ENCODE data around the gene PRDM7. TPM values are rescaled to one million over a fixed set of nuclear protein-coding genes. Genes with fewer than 3 reads are reported as not detected.

Gene PRDM7
- polyA plus RNA-seq, 1 donor from 2014 or later: not detected

- Histone ChIP-seq H3F3A (ENCODE audit: insufficient read depth, low read length, poor library complexity, severe bottlenecking) (no peaks in the 10 kb centered on the region), H3K27me3 (ENCODE audit: insufficient read depth, low read depth, low read length) (no peaks in the 10 kb centered on the region), H2AFZ (ENCODE audit: low read depth, low read length) (no peak overlapping the region), H4K20me1 (ENCODE audit: insufficient read depth) (no peaks in the 10 kb centered on the region), H3K36me3 (ENCODE audit: insufficient read depth, low read length) (no peaks in the 10 kb centered on the region), H3K9me2 (ENCODE audit: insufficient read depth, low read length) (no peaks in the 10 kb centered on the region), H3K79me2 (replicated peaks; ENCODE audit: insufficient read depth, low read length) (no peaks in the 10 kb centered on the region), H3K27ac (ENCODE audit: low read length) (no peak overlapping the region), H3K9ac (ENCODE audit: low read length) (no peak overlapping the region), H3K4me3 (ENCODE audit: low read length) (no peak overlapping the region), H3K9me3 (ENCODE audit: low read length) (peaks cover 11% of the 10 kb centered on the region), H3K4me2 (ENCODE audit: low read length) (no peak overlapping the region)
- TF ChIP-seq, protein P1, sequence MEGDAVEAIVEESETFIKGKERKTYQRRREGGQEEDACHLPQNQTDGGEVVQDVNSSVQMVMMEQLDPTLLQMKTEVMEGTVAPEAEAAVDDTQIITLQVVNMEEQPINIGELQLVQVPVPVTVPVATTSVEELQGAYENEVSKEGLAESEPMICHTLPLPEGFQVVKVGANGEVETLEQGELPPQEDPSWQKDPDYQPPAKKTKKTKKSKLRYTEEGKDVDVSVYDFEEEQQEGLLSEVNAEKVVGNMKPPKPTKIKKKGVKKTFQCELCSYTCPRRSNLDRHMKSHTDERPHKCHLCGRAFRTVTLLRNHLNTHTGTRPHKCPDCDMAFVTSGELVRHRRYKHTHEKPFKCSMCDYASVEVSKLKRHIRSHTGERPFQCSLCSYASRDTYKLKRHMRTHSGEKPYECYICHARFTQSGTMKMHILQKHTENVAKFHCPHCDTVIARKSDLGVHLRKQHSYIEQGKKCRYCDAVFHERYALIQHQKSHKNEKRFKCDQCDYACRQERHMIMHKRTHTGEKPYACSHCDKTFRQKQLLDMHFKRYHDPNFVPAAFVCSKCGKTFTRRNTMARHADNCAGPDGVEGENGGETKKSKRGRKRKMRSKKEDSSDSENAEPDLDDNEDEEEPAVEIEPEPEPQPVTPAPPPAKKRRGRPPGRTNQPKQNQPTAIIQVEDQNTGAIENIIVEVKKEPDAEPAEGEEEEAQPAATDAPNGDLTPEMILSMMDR (IDR thresholded peaks at IDR 0.05; ENCODE audit: poor library complexity, severe bottlenecking): no peak
- no peak for TF ChIP-seq MXI1 (conservative IDR thresholded peaks at IDR 0.05; ENCODE audit: poor library complexity, severe bottlenecking)
- no peak for TF ChIP-seq TAF1 (IDR thresholded peaks at IDR 0.05; ENCODE audit: low read depth)
- TF ChIP-seq POLR2AphosphoS5 (IDR thresholded peaks at IDR 0.05): no peak
- TF ChIP-seq RAD21 (conservative IDR thresholded peaks at IDR 0.05): no peak
- TF ChIP-seq SMC3 (conservative IDR thresholded peaks at IDR 0.05; ENCODE audit: poor library complexity): no peak
- TF ChIP-seq REST (IDR thresholded peaks at IDR 0.05; ENCODE audit: borderline replicate concordance): no peak
- no peak for TF ChIP-seq EP300 (conservative IDR thresholded peaks at IDR 0.05; ENCODE audit: poor library complexity, severe bottlenecking)
- TF ChIP-seq EZH2 (IDR thresholded peaks at IDR 0.05; ENCODE audit: borderline replicate concordance, insufficient read depth, low read length, poor library complexity, severe bottlenecking): no peak
Measured at GRCh38 chr16:90050969-90051368, 26.2 kb downstream of the PRDM7 start.

DNA sequence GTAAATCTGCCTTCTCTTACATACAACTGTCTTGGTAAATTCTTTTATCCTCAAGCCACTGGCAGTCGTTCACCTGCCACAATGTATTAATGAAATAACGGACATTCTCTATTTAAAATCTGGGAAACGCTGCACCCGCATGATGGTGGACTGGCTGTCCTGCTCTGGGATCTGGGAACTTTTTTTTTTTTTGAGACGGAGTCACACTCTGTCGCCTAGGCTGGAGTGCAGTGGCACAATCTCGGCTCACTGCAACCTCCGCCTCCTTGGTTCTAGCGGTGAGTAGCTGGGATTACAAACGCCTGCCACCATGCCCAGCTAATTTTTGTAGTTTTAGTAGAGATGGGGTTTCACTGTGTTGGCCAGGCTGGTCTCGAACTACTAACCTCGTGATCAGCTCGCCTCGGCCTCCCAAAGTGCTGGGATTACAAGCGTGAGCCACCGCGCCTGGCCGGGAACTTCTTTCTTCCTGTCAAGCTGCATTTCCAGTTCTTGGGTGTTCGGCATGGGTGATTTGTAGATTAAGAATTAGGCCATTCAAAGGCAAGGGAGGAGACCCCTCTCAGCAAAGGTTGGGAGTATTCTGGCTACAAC, 28.3 kb downstream of the PRDM7 start:
- no peak overlapping the region for H3K4me3 ChIP-seq (ENCODE audit: low read length)
- no peaks in the 10 kb centered on the region for H3K9me3 ChIP-seq (ENCODE audit: low read length)
- H3K9ac ChIP-seq (ENCODE audit: low read length): no peak overlapping the region
- H3K4me2 ChIP-seq (ENCODE audit: low read length): no peak overlapping the region
- H3K27ac ChIP-seq (ENCODE audit: low read length): no peak overlapping the region
- H4K20me1 ChIP-seq (ENCODE audit: insufficient read depth): no peaks in the 10 kb centered on the region
- no peaks in the 10 kb centered on the region for H3K36me3 ChIP-seq (ENCODE audit: insufficient read depth, low read length)
- H3F3A ChIP-seq (ENCODE audit: insufficient read depth, low read length, poor library complexity, severe bottlenecking): no peaks in the 10 kb centered on the region
- no peak overlapping the region for H2AFZ ChIP-seq (ENCODE audit: low read depth, low read length)
- H3K27me3 ChIP-seq (ENCODE audit: insufficient read depth, low read depth, low read length): no peaks in the 10 kb centered on the region
- H3K79me2 ChIP-seq (replicated peaks; ENCODE audit: insufficient read depth, low read length): no peaks in the 10 kb centered on the region
- H3K9me2 ChIP-seq (ENCODE audit: insufficient read depth, low read length): no peaks in the 10 kb centered on the region
- no peak for TF ChIP-seq SMC3 (conservative IDR thresholded peaks at IDR 0.05; ENCODE audit: poor library complexity)
- no peak for TF ChIP-seq MXI1 (conservative IDR thresholded peaks at IDR 0.05; ENCODE audit: poor library complexity, severe bottlenecking)
- no peak for TF ChIP-seq POLR2AphosphoS5 (IDR thresholded peaks at IDR 0.05)
- no peak for TF ChIP-seq REST (IDR thresholded peaks at IDR 0.05; ENCODE audit: borderline replicate concordance)
- no peak for TF ChIP-seq RAD21 (conservative IDR thresholded peaks at IDR 0.05)
- no peak for TF ChIP-seq EZH2 (IDR thresholded peaks at IDR 0.05; ENCODE audit: borderline replicate concordance, insufficient read depth, low read length, poor library complexity, severe bottlenecking)
- TF ChIP-seq, protein P1 (IDR thresholded peaks at IDR 0.05; ENCODE audit: poor library complexity, severe bottlenecking): no peak
- no peak for TF ChIP-seq EP300 (conservative IDR thresholded peaks at IDR 0.05; ENCODE audit: poor library complexity, severe bottlenecking)
- no peak for TF ChIP-seq TAF1 (IDR thresholded peaks at IDR 0.05; ENCODE audit: low read depth)

Data from neural cell (in vitro differentiated cells).